K562 (cell line): Measurements from ENCODE around the gene VDAC1. TPM values are rescaled to one million over a fixed set of nuclear protein-coding genes. Genes with fewer than 3 reads are reported as not detected.

Experiments
- AFF4 ChIP-seq: sonication (generic); formaldehyde crosslinking; IDR thresholded peaks from 2 replicates; pipeline ENCODE4 v1.8.0; 2023; ENCODE audit warnings: mild to moderate bottlenecking, missing genetic modification reagents
- ATF3 ChIP-seq, 2 experiments: fragments of 450-650 bp in 1 of 2; sonication (generic) in 1 of 2; formaldehyde crosslinking in 1 of 2; IDR thresholded peaks in 1 of 2; conservative IDR thresholded peaks in 1 of 2; 2 replicates each; pipeline versions ENCODE4 v1.6.1 to v1.8.1; 2016 to 2023; ENCODE audit warnings: mild to moderate bottlenecking in 2 of 2, moderate library complexity in 2 of 2, inconsistent platforms in 1 of 2, missing genetic modification reagents in 1 of 2
- CAMTA2 ChIP-seq: fragments of 250-450 bp; sonication (Bioruptor Pico); conservative IDR thresholded peaks from 2 replicates; pipeline ENCODE4 v1.5.1; 2022
- CEBPG ChIP-seq, 3 experiments: fragments of 200-800 bp in 1 of 3; sonication (Bioruptor generic) in 1 of 3; sonication (generic) in 1 of 3; formaldehyde crosslinking in 1 of 3; IDR thresholded peaks in 2 of 3; conservative IDR thresholded peaks in 1 of 3; 2 replicates each; pipeline versions ENCODE4 v1.6.1 to v1.8.0; 2016 to 2022; ENCODE audit warnings: missing compliant biosample characterization in 2 of 3, missing genetic modification characterization in 2 of 3, mild to moderate bottlenecking in 1 of 3, missing genetic modification reagents in 1 of 3
- GTF2E2 ChIP-seq: fragments of 200-800 bp; sonication (Bioruptor generic); IDR thresholded peaks from 2 replicates; pipeline ENCODE4 v1.6.1; 2016; ENCODE audit warnings: missing genetic modification characterization, missing compliant biosample characterization
- HMGN3 ChIP-seq: IDR thresholded peaks from 2 replicates; pipeline ENCODE4 v1.6.1; 2011; ENCODE audit warnings: borderline replicate concordance, low read depth, mild to moderate bottlenecking, mixed read lengths, low read length; ENCODE audit not compliant: insufficient read length; ENCODE audit errors: extremely low read depth
- LEF1 ChIP-seq: fragments of 450-650 bp; IDR thresholded peaks from 2 replicates; pipeline ENCODE4 v1.6.1; 2016; ENCODE audit warnings: mild to moderate bottlenecking
- NFE2L1 ChIP-seq: fragments of 450-650 bp; IDR thresholded peaks from 2 replicates; pipeline ENCODE4 v1.6.1; 2016; ENCODE audit warnings: missing genetic modification characterization, low read depth, mild to moderate bottlenecking, missing compliant biosample characterization, moderate library complexity, borderline replicate concordance
- NFRKB ChIP-seq: fragments of 450-650 bp; IDR thresholded peaks from 2 replicates; pipeline ENCODE4 v1.6.1; 2016; ENCODE audit warnings: low read depth
- NUFIP1 ChIP-seq: fragments of 450-650 bp; IDR thresholded peaks from 2 replicates; pipeline ENCODE4 v1.6.1; 2018; ENCODE audit not compliant: partially characterized antibody
- PCBP1 ChIP-seq: fragments of 200-400 bp; formaldehyde crosslinking; IDR thresholded peaks from 2 replicates; pipeline ENCODE4 v1.6.1; 2018; ENCODE audit warnings: mild to moderate bottlenecking, low read depth, low read length; ENCODE audit not compliant: poor library complexity, severe bottlenecking
- PREB ChIP-seq: sonication (generic); formaldehyde crosslinking; IDR thresholded peaks from 2 replicates; pipeline ENCODE4 v1.8.1; 2023; ENCODE audit warnings: mild to moderate bottlenecking, missing genetic modification reagents
- RFX1 ChIP-seq: fragments of 450-650 bp; IDR thresholded peaks from 2 replicates; pipeline ENCODE4 v1.6.1; 2016; ENCODE audit warnings: mild to moderate bottlenecking, moderate library complexity
- RFX7 ChIP-seq: fragments of 250-450 bp; sonication (Bioruptor Pico); IDR thresholded peaks from 2 replicates; pipeline ENCODE4 v1.5.1; 2021; ENCODE audit warnings: mild to moderate bottlenecking
- ZBTB12 ChIP-seq: fragments of 250-450 bp; sonication (Bioruptor Pico); IDR thresholded peaks from 2 replicates; pipeline ENCODE4 v1.4.0; 2020
- ZHX1 ChIP-seq: fragments of 150-350 bp; conservative IDR thresholded peaks from 2 replicates; pipeline ENCODE4 v1.6.1; 2014; ENCODE audit warnings: low read length
- ZNF239 ChIP-seq: fragments of 250-450 bp; sonication (Bioruptor Pico); IDR thresholded peaks from 2 replicates; pipeline ENCODE4 v1.4.0; 2020; ENCODE audit warnings: mild to moderate bottlenecking
- ZNF507 ChIP-seq: conservative IDR thresholded peaks from 2 replicates; pipeline ENCODE4 v1.6.1; 2017; ENCODE audit warnings: missing genetic modification characterization, missing compliant biosample characterization
- polyA plus RNA-seq, 8 experiments: library from polyadenylated mRNA; depleted of rRNA in 4 of 8; stranded (reverse) in 5 of 8; unstranded in 3 of 8; fragments of >200 nt; fragmentation: Nextera tagmentation in 2 of 8; fragmentation: Illumina TruSeq in 1 of 8; extraction: Ambion mirVana in 2 of 8; extraction: Trizol in 1 of 8; gene quantifications; 2 replicates each; pipeline versions ENCODE4 v1.2.1 to v1.2.3, GENCODE V29; 2011 to 2014; ENCODE audit warnings: inconsistent platforms in 1 of 8, missing spikeins in 1 of 8
- total RNA-seq, 7 experiments: library from RNA; depleted of rRNA in 6 of 7; stranded (reverse); fragments of >200 nt in 6 of 7; fragmentation: Illumina TruSeq in 2 of 7; extraction: Trizol in 2 of 7; gene quantifications; 2 replicates each; pipeline versions ENCODE4 v1.2.1 to v1.2.3, GENCODE V29; 2011 to 2021; ENCODE audit warnings: low replicate concordance in 1 of 7

Gene VDAC1
- total and polyA plus RNA-seq, 9 of the 15 experiments (the other 6 are each of a cell fraction or from before 2014, with no cell fraction given): 168 to 366 (median 293) TPM

- no peak for TF ChIP-seq AFF4 (CRISPR knock-in tag)
- TF ChIP-seq ZBTB12 (CRISPR knock-in tag): no peak
- TF ChIP-seq PREB (CRISPR knock-in tag): no peak
- TF ChIP-seq PCBP1: no peak
- TF ChIP-seq ATF3 (IDR thresholded peaks at IDR 0.05): no peak
- TF ChIP-seq ATF3 (CRISPR knock-in tag; conservative IDR thresholded peaks at IDR 0.05): no peak
- TF ChIP-seq ZNF507 (tag): no peak
- TF ChIP-seq NFRKB: no peak; the same call in 1 of the 2 replicates
- peak; percentile 77; the same call in 1 of the 2 replicates for TF ChIP-seq LEF1
- TF ChIP-seq RFX1: no peak
- no peak for TF ChIP-seq GTF2E2 (tag)
- no peak for TF ChIP-seq ZHX1
- TF ChIP-seq NFE2L1 (tag): no peak
- no peak for TF ChIP-seq CEBPG (CRISPR knock-in tag; IDR thresholded peaks at IDR 0.05)
- TF ChIP-seq CEBPG (tag; conservative IDR thresholded peaks at IDR 0.05 in 1 of 2, IDR thresholded peaks at IDR 0.05 in 1 of 2): no peak
- no peak for TF ChIP-seq CAMTA2 (CRISPR knock-in tag)
- no peak for TF ChIP-seq NUFIP1
- no peak for TF ChIP-seq RFX7
- TF ChIP-seq ZNF239 (CRISPR knock-in tag): no peak
- no peak for TF ChIP-seq HMGN3
Observed at GRCh38 chr5:133936651-133937015, 68.1 kb downstream of the VDAC1 start (continued).
